CMK (cell line): ENCODE data around the gene NT5C2.
"Not testable (repeated sequence)": the region's sequence is repeated elsewhere in the genome, so short reads cannot be mapped to it uniquely, and the experiment has no call there.

ENCODE experiments used
- DNase-seq: peaks from one replicate; pipeline ENCODE4 v3.0.0-alpha.2; 2010; ENCODE audit warnings: low read depth

The NT5C2 gene

GRCh38 chr10:103193107-103193819 is at the start of gene NT5C2:
Gene NT5C2, minus strand, starts transcription at chr10:103193272. Its CDS starts 18,314 bp downstream, at chr10:103174958.
- peak; percentile 45 for DNase-seq

GRCh38 chr10:103241262-103242011 is 48.4 kb upstream of the NT5C2 start:
- no peak for DNase-seq

DNA sequence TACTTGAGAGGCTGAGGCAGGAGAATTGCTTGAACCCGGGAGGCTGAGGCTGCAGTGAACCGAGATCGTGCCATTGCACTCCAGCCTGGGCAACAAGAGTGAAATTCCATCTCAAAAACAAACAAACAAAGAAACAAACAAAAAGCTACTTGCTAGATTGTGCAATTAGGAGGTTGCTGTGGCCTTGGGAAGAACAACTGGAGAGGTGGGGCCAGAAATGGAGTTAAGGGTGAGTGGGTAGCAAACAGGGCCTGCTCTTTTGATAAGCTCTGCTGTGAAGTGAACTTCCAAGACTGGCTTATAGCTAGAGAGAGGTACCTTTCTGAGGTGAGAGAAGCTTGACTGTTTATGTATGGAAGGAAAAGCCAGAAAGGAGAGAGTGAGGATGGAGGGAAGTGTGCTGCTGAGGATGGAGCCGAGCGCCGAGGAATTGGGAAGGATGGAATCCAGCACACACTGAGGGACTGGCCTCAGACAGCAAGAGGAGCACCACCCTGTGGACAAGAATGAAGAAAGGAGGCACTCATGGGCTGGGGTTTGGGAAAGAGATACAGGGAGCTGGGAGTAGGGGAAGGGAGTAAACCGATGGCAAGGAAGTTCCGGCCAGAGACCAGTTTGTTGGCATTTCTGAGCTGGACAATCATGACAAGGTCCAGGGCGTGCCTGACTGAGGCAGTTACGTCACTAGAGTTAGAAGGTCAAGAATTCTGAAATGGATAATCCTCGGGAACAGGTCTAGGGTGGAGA is 45.6 kb upstream of the NT5C2 start:
- DNase-seq = no peak

DNA sequence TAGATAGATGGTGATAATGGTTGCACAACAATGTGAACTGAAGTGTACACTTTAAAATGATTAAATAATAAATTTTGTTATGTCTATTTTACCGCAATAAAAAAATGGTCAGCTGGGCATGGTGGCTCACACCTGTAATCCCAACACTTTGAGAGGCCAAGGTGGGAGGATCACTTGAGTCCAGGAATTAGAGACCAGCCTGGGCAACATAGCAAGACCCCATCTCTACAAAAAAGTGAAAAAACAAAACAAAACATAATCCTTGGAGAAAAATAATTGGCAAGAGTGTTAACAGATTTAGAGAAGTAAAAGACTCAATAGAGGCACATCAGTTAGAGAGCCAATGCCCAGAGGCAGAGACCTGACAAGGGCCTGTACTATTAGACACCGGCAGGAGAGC is 42.7 kb upstream of the NT5C2 start:
- DNase-seq = no peak

GRCh38 chr10:103232772-103233488 is 39.9 kb upstream of the NT5C2 start:
- no peak for DNase-seq

DNA sequence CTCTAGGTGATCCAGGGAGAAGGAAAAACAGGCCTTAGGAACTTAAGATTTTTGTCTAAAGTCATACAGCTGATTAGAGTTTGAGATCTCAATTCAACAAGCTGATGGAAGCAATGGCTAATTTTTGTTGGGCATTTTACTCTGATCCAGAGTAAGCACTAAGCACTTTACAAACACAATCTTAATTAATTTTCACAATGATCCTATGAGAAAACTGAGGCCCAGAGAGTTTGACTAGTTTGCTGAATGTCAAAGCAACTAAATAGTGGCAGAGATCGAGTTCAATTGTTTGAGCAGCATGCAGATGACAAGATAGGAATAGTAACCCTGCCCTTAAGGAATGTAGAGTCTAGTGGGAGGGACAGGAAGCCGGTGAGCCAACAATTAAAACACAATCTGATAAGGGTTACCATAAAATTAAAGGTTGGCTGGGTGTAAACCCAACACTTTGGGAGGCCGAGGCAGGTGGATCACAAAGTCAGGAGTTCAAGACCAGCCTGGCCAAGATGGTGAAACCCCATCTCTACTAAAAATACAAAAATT is 39.1 kb upstream of the NT5C2 start:
- no peak for DNase-seq

GRCh38 chr10:103231047-103231551 is 38.0 kb upstream of the NT5C2 start:
- DNase-seq = no peak

DNA sequence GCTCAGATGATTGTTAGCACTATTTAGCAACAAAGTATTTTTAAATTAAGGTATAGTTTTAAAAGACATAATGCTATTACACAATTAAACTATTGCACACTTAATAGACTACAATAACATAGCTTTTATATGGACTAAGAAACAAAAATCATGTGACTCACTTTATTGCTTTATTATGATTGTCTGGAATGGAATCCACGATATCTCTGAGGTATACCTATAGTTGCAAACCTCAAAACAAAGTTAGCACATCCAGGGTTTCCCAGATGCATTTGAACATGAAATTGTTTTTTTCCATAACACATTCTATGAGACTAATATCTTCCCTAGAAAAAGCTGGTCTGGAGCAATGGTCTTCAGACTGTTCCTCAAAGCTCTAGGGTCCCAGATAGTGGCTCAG is 34.3 kb upstream of the NT5C2 start:
- DNase-seq = no peak

- no peak for DNase-seq
Observed at GRCh38 chr10:103225939-103226338, 32.9 kb upstream of the NT5C2 start.

DNA sequence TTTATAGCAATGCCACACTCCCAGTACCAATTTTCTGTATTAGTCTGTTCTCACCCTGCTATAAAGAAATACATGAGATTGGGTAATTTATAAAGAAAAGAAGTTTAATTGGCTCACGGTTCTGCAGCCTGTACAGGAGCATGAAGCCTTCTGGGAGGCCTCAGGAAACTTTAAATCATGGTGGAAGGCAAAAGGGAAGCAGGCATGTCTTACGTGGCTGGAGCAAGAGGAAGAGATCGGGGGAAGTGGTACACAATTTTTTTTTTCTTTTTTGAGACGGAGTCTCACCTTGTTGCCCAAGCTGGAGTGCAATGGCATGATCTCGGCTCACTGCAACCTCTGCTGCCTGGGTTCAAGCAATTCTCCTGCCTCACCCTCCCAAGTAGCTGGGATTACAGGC is 31.6 kb upstream of the NT5C2 start:
- not testable (repeated sequence) for DNase-seq

- DNase-seq = no peak
Observed at GRCh38 chr10:103224133-103224532, 31.1 kb upstream of the NT5C2 start.

DNA sequence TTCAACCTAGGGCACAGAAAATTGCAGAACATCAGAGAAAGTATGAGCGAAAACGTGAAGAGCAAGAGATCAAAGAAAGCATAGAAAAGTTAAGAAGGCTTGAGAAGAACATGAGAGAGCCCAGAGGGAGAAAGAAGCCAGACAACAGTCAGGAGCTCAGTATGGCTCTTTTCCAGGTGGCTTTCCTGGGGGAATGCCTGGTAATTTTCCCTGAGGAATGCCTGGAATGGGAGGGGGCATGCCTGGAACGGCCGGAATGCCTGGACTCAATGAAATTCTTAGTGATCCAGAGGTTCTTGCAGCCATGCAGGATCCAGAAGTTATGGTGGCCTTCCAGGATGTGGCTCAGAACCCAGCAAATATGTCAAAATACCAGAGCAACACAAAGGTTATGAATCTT is 23.3 kb upstream of the NT5C2 start:
- not testable (repeated sequence) for DNase-seq

DNA sequence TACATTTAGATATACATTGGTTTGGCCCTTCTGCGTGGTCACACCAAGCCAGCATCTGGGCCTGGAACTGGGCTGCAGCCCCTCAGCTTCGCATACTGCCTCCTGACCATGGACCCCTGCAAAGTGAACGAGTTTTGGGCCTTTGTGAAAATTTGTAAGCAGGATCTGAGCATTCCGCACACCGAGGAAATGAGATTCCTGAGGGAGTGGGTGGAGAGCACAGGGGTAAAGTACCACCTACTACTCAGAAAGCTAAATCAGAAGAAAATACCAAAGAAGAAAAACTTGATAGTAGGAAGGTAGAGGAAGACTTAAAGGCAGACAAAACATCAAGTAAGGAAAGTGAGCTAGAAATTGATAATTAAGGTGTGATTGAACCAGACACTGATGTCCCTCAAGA is 22.5 kb upstream of the NT5C2 start:
- no peak for DNase-seq

DNA sequence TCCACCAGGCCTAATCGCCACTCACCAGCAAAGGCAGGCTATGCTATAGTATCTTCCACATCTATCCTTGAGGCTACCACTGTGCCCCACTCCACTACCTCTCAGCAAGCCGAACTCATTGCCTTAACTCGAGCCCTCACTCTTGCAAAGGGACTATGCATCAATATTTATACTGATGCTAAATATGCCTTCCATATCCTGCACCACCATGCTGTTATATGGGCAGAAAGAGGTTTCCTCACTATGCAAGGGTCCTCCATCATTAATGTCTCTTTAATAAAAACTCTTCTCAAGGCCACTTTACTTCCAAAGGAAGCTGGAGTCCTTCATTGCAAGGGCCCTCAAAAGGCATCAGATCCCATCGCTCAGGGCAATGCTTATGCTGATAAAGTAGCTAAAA is 17.2 kb upstream of the NT5C2 start:
- DNase-seq = not testable (repeated sequence)

DNA sequence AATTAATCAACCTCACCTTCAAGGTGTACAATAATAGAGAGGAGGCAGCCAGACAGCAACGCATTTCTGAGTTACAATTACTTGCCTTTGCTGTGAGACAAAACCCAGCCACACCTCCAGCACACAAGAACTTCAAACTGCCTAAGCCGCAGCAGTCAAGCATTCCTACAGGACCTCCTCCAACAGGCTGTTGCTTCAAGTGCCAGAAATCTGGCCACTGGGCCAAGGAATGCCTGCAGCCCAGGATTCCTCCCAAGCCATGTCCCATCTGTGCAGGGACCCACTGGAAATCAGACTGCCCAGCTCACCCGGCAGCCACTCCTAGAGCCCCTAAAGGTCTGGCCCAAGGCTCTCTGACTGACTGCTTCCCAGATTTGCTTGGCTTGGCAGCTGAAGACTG is 14.6 kb upstream of the NT5C2 start:
- DNase-seq = not testable (repeated sequence)

GRCh38 chr10:103207141-103207540 is 14.1 kb upstream of the NT5C2 start:
- no peak for DNase-seq

DNA sequence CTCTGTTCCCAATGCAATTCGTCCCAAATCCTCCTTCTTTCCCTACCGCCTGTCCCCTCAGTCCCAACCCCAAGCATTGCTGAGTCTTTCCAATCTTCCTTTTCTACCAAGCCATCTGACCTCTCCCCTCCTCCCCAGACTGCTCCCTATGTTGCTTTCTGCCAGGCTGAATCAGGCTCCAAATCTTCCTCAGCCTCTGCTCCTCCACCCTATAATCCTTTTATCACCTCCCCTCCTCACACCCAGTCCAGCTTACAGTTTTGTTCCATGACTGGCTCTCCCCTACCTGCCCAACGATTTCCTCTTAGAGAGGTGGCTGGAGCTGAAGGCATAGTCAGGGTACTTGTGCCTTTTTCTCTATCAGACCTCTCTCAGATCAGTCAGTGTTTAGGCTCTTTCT is 13.6 kb upstream of the NT5C2 start:
- DNase-seq = not testable (repeated sequence)

- DNase-seq = not testable (repeated sequence)
Observed at GRCh38 chr10:103205401-103205800, 12.3 kb upstream of the NT5C2 start.

DNA sequence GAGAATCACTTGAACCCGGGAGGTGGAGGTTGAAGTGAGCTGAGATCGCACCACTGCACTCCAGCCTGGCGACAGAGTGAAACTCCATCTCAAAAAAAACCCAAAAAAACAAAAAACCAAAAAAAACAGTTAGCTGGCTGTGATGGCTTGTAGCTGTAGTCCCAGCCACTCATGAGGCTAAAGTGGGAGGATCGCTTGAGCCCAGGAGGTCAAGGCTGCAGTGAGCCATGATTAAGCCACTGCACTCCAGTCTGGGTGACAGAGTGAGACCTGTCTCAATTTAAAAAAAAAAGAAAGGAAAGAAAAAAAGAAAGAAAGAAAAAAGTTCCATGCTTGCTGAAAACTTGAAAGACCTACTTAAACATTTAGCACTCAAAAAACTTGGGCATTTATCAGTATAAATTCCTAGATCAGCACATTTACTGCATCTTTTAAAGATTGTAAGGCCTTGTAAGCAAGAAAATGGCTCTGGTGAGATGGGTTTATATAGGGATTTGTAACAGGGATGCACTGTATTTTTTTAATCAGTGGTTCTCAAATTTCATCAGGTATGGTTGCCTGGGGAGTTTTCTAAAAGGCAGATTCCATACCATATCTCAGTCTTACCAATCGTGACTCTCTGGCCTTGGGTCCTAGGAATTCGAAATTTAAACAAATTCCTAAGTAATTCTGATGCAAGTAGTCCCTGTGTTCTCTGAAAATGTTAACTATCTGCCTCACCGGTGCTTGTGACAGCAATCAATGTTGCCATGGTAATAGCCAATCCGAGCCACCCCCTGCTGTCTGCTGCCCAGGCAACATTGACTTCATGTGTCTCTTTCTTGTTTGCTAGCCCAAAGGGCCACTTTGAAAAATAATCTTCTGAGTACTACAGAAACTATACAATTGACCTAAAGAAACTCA is 11.5 kb upstream of the NT5C2 start:
- DNase-seq = no peak

GRCh38 chr10:103203466-103203865 is 10.4 kb upstream of the NT5C2 start:
- DNase-seq = no peak

DNA sequence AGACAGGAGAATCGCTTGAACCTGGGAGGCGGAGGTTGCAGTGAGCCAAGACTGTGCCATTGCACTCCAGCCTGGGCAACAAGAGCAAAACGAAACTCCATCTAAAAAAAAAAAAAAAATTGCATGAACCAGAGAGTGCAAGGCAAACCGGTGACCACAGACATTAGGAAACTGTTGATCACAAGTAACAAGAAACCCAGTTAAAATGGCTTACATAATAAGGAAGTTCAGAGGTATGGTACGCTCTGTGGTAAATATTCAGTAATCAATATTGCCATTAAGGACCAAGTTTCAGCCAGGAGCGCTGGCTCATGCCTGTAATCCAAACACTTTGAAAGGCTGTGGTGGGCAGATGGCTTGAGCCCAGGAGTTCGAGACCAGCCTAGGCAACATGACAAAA is 9.2 kb upstream of the NT5C2 start:
- no peak for DNase-seq
